Breast epithelium (tissue), 3 donors: ENCODE data around the gene CBLN3.

Experiments
- POLR2AphosphoS5 ChIP-seq, 3 donors: sonication (generic); formaldehyde crosslinking; IDR thresholded peaks; one replicate each; pipeline ENCODE4 v1.6.1; 2017; ENCODE audit warnings: antibody characterized with exemption in 3 of 3
- TF ChIP-seq, protein P1 (sequence below), 3 donors: fragments of 450-650 bp; IDR thresholded peaks; one replicate each; pipeline ENCODE4 v1.5.1; 2016 to 2017; ENCODE audit warnings: antibody characterized with exemption in 3 of 3, mild to moderate bottlenecking in 3 of 3, moderate library complexity in 3 of 3

GRCh38 chr14:24398653-24399446 is 30.6 kb downstream of the CBLN3 start, which contains the start of gene NYNRIN:
- TF ChIP-seq, protein P1, sequence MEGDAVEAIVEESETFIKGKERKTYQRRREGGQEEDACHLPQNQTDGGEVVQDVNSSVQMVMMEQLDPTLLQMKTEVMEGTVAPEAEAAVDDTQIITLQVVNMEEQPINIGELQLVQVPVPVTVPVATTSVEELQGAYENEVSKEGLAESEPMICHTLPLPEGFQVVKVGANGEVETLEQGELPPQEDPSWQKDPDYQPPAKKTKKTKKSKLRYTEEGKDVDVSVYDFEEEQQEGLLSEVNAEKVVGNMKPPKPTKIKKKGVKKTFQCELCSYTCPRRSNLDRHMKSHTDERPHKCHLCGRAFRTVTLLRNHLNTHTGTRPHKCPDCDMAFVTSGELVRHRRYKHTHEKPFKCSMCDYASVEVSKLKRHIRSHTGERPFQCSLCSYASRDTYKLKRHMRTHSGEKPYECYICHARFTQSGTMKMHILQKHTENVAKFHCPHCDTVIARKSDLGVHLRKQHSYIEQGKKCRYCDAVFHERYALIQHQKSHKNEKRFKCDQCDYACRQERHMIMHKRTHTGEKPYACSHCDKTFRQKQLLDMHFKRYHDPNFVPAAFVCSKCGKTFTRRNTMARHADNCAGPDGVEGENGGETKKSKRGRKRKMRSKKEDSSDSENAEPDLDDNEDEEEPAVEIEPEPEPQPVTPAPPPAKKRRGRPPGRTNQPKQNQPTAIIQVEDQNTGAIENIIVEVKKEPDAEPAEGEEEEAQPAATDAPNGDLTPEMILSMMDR (IDR thresholded peaks at IDR 0.05) = no peak
- no peak for TF ChIP-seq POLR2AphosphoS5 (IDR thresholded peaks at IDR 0.05)
